C4-2B (cell line): ENCODE data around the gene RNF144A.

Source experiments
- H3K27ac ChIP-seq: fragments of 450-650 bp; 2 replicates; pipeline ENCODE4 v1.5.1; 2017
- CTCF ChIP-seq: fragments of 450-650 bp; conservative IDR thresholded peaks from 2 replicates; pipeline ENCODE4 v1.5.1; 2017; ENCODE audit warnings: mild to moderate bottlenecking
- ZFX ChIP-seq: fragments of 450-650 bp; IDR thresholded peaks from 2 replicates; pipeline ENCODE4 v1.6.1; 2017

The RNF144A gene

DNA sequence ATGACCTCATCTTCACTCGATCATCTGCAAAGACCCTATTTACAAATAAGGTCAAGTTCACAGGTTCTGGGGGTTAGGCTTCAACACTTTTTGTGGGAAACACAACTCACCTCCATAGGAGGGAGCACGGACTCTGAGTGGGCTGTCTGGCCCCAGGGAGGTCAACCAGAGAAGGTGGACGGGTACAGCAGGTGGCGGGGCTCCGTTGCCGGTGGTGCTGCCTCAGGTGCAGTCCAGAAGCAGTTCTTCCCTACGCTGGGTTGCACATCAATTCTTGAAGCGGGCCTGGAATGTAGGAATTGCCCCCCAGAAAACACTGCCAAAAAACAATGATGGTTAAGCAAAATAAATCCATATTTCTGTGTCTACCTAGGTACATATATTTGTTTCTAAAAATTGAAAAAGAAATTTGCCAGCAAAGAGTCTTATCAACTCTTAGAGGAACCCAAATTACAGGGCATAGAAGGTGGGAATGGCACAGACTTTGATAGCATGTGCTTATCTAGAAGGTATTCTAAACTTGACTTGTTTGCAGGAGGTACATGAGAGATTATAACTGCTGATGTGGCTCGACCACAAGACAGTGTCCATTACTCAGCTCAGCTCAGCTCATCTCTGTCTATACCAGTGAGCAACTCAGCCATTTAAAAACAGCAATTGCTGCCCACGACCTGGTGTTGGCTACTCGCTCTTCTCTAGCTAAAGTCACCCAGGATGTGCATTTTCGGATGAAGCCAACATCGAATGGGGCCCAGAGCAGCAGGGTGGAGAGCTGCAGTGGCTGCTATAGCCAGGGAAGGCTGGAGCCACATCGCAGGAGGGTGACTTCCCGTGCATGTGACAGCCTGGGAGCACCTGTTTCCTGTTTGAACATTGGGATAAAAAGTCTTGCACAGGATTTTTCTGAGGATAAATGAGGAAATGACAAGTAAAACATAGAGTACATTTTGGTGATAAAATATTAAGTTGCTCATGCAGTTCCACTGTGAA is 128.7 kb downstream of the RNF144A start:
- no peak overlapping the region for H3K27ac ChIP-seq
- TF ChIP-seq CTCF: no peak
- no peak for TF ChIP-seq ZFX

GRCh38 chr2:7047661-7048060 is 130.4 kb downstream of the RNF144A start:
- TF ChIP-seq CTCF: no peak
- no peak for TF ChIP-seq ZFX
- H3K27ac ChIP-seq: no peak overlapping the region

GRCh38 chr2:7048762-7049294 is 131.6 kb downstream of the RNF144A start:
- H3K27ac ChIP-seq: no peak overlapping the region

DNA sequence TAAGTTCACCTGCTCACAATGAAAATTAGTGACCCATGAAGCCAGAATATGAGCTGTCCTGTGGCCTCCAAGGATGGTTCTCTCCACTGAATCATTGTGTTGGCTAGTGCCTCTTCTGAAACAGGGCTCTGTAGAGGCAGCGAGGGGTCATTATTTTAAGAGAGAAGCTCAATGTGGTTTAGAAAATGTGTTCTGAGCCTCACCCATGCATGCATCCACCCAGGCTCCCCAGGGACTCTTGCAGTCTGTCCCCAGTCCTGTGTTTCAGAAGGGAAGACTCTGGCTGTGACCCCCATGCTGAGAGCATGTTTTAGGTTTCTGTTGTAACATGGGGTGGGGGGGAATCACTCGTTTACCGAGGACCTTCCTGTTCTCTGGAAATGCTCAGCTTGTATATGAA is 135.2 kb downstream of the RNF144A start:
- TF ChIP-seq CTCF (no peak), ZFX (no peak)
- no peak overlapping the region for H3K27ac ChIP-seq

More at GRCh38 chr2:7048762-7049294, 131.6 kb downstream of the RNF144A start:
- no peak for TF ChIP-seq ZFX
- no peak for TF ChIP-seq CTCF

DNA sequence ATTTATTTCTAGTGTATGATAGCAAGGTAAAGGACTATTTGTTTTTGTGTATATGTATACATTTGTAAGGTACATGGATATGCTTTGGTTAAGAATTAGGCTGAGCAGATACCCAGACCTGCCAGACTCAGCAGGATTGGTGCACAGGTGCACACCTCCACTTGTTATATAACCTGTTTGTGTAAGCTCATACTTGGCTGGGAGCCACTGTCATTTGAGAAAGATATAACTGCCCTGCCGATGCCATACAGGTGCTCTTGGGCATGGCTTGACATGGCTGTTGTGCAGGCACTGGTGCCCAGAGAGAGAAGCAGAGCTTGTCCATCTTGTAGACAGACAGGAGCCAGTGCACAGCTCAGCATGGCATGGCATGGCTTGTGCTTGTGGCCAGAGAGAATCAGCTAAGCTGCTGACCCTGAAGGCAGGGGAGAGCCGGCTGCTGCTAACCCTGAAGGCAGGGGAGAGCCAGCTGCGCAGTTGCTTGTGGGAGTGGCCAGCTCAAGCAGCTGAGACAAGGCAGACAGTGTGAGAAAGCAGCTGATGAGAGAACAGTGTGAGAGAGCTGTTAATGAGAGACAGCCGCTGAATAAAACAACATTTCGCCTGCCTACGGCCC is 136.5 kb downstream of the RNF144A start:
- TF ChIP-seq CTCF: no peak
- TF ChIP-seq ZFX: no peak
- H3K27ac ChIP-seq: no peak overlapping the region

DNA sequence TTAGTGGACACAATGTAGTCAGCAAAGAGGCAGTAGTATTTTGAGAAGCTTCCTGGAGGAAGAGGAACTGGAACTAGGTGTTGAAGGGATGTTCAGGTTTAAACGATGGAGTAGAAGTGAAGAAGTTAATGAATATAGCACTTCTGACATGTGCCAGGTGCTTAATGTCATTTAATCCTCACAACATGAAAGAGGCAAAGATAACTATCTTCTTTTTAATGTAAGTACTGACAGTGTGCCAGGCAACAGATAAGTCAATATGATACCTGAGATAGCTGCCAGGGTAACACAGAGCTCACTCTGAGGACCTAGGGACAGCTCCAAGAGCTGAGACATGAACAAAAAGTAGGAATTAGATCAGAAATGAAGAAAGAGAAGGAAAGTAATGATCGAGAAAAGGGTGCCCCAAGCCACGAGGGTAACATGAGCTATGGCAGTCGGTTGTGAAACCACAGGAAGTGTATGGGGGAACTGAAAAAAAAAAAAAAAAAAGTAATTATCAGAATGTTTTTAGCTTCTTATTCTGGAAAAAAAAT is 140.7 kb downstream of the RNF144A start:
- H3K27ac ChIP-seq: no peak overlapping the region
- TF ChIP-seq CTCF: no peak
- no peak for TF ChIP-seq ZFX

GRCh38 chr2:7060156-7060555 is 142.9 kb downstream of the RNF144A start:
- TF ChIP-seq ZFX (no peak), CTCF (no peak)
- no peak overlapping the region for H3K27ac ChIP-seq
